DND-41 (cell line): ENCODE results near the gene PHF20.
"Not testable (repeated sequence)": the region's sequence is repeated elsewhere in the genome, so short reads cannot be mapped to it uniquely, and the experiment has no call there.

Experiments used
- ATAC-seq: fragments of 200-7000 bp; cut with Tn5 transposase; 3 replicates; pipeline ENCODE4 v1.9.1; 2021; ENCODE audit warnings: low read depth; ENCODE audit not compliant: insufficient read depth
- DNase-seq: peaks from one replicate; pipeline ENCODE4 v3.0.0-alpha.2; 2020
- H2AFZ ChIP-seq: 2 replicates; pipeline ENCODE4 v1.6.0; 2012; ENCODE audit warnings: low read depth, low read length
- H3K27ac ChIP-seq: 2 replicates; pipeline ENCODE4 v1.5.1; 2012; ENCODE audit warnings: low read length, inconsistent platforms
- H3K27me3 ChIP-seq: fragments of 200-600 bp; sonication (generic); 2 replicates; pipeline ENCODE4 v1.6.0; 2012; ENCODE audit warnings: low read length, mild to moderate bottlenecking, inconsistent platforms; ENCODE audit not compliant: insufficient read depth, poor library complexity
- H3K36me3 ChIP-seq: 2 replicates; pipeline ENCODE4 v1.5.1; 2012; ENCODE audit warnings: low read length, inconsistent platforms; ENCODE audit not compliant: insufficient read depth
- H3K4me1 ChIP-seq: 2 replicates; pipeline ENCODE4 v1.5.1; 2012; ENCODE audit warnings: mild to moderate bottlenecking, low read length; ENCODE audit not compliant: insufficient read depth
- H3K4me2 ChIP-seq: 2 replicates; pipeline ENCODE4 v1.6.0; 2012; ENCODE audit warnings: mild to moderate bottlenecking, moderate library complexity, low read length, inconsistent platforms; ENCODE audit not compliant: insufficient read depth
- H3K4me3 ChIP-seq, 2 experiments: fragments of 200-600 bp in 1 of 2; shearing (Covaris generic) in 1 of 2; 2 replicates each; pipeline ENCODE4 v1.5.1; 2012 to 2016; ENCODE audit warnings: inconsistent platforms in 2 of 2, low read length in 2 of 2, mild to moderate bottlenecking in 2 of 2, low read depth in 1 of 2, moderate library complexity in 1 of 2
- H3K79me2 ChIP-seq: 2 replicates; pipeline ENCODE4 v1.6.0; 2012; ENCODE audit warnings: low read length, inconsistent platforms; ENCODE audit not compliant: insufficient read depth
- H3K9ac ChIP-seq: 2 replicates; pipeline ENCODE4 v1.6.0; 2012; ENCODE audit warnings: low read depth, mild to moderate bottlenecking, inconsistent platforms, low read length, moderate library complexity
- H3K9me3 ChIP-seq: 2 replicates; pipeline ENCODE4 v1.5.1; 2012; ENCODE audit warnings: low read length, moderate library complexity, mild to moderate bottlenecking, inconsistent platforms; ENCODE audit not compliant: insufficient read depth, severe bottlenecking
- H4K20me1 ChIP-seq: 2 replicates; pipeline ENCODE4 v1.6.0; 2012; ENCODE audit warnings: low read length; ENCODE audit not compliant: insufficient read depth
- EZH2 ChIP-seq: IDR thresholded peaks from 3 replicates; pipeline ENCODE4 v1.6.1; 2012; ENCODE audit warnings: borderline replicate concordance, low read depth, mild to moderate bottlenecking, moderate library complexity, low read length, inconsistent platforms; ENCODE audit not compliant: severe bottlenecking
- TF ChIP-seq, protein P1 (sequence below): IDR thresholded peaks from 2 replicates; pipeline ENCODE4 v1.5.1; 2012; ENCODE audit warnings: borderline replicate concordance, low read length, moderate library complexity, mild to moderate bottlenecking; ENCODE audit not compliant: poor library complexity, severe bottlenecking; ENCODE audit errors: extremely low read depth

Gene PHF20

GRCh38 chr20:35842361-35842760, 70.5 kb downstream of the PHF20 start:
- H3K36me3 ChIP-seq = peaks cover 64% of the 10 kb centered on the region
- ATAC-seq (no peak), DNase-seq (no peak)
- no peaks in the 10 kb centered on the region for H3K4me1 ChIP-seq
- no peak for TF ChIP-seq EZH2
- TF ChIP-seq, protein P1, sequence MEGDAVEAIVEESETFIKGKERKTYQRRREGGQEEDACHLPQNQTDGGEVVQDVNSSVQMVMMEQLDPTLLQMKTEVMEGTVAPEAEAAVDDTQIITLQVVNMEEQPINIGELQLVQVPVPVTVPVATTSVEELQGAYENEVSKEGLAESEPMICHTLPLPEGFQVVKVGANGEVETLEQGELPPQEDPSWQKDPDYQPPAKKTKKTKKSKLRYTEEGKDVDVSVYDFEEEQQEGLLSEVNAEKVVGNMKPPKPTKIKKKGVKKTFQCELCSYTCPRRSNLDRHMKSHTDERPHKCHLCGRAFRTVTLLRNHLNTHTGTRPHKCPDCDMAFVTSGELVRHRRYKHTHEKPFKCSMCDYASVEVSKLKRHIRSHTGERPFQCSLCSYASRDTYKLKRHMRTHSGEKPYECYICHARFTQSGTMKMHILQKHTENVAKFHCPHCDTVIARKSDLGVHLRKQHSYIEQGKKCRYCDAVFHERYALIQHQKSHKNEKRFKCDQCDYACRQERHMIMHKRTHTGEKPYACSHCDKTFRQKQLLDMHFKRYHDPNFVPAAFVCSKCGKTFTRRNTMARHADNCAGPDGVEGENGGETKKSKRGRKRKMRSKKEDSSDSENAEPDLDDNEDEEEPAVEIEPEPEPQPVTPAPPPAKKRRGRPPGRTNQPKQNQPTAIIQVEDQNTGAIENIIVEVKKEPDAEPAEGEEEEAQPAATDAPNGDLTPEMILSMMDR = no peak
- H3K4me2 ChIP-seq = no peak overlapping the region
- no peak overlapping the region for H2AFZ ChIP-seq
- H3K79me2 ChIP-seq = peaks cover 39% of the 10 kb centered on the region
- no peaks in the 10 kb centered on the region; the same call in 1 of the 2 replicates for H4K20me1 ChIP-seq
- no peak overlapping the region for H3K27ac ChIP-seq
- no peak overlapping the region for H3K4me3 ChIP-seq
- H3K27me3 ChIP-seq = no peaks in the 10 kb centered on the region
- H3K9ac ChIP-seq = no peak overlapping the region
- peaks cover 14% of the 10 kb centered on the region for H3K9me3 ChIP-seq

GRCh38 chr20:35843894-35844293, 72.1 kb downstream of the PHF20 start:
- not testable (repeated sequence) for H3K4me3 ChIP-seq, H3K4me1 ChIP-seq, H4K20me1 ChIP-seq, H3K9ac ChIP-seq, H3K4me2 ChIP-seq, H3K27ac ChIP-seq, ATAC-seq, H2AFZ ChIP-seq, H3K27me3 ChIP-seq, DNase-seq
- peaks cover 79% of the 10 kb centered on the region for H3K36me3 ChIP-seq
- H3K79me2 ChIP-seq = peaks cover 29% of the 10 kb centered on the region
- peaks cover 14% of the 10 kb centered on the region for H3K9me3 ChIP-seq

GRCh38 chr20:35845561-35845960, 73.7 kb downstream of the PHF20 start:
- Histone ChIP-seq H3K4me3 (no peak overlapping the region), H2AFZ (no peak overlapping the region), H3K4me2 (no peak overlapping the region), H3K79me2 (peaks cover 22% of the 10 kb centered on the region), H4K20me1 (0 out of 2 replicates have a peak, but pooled peaks cover 2% of the 10 kb centered on the region), H3K36me3 (peaks cover 85% of the 10 kb centered on the region), H3K27ac (no peak overlapping the region), H3K4me1 (no peaks in the 10 kb centered on the region), H3K9me3 (peaks cover 14% of the 10 kb centered on the region), H3K9ac (no peak overlapping the region), H3K27me3 (no peaks in the 10 kb centered on the region)
- TF ChIP-seq, protein P1 = no peak
- TF ChIP-seq EZH2 = no peak
- DNase-seq = no peak
- no peak for ATAC-seq

GRCh38 chr20:35849706-35850105, 77.9 kb downstream of the PHF20 start:
- H3K9ac ChIP-seq = no peak overlapping the region
- ATAC-seq (no peak), DNase-seq (no peak)
- no peaks in the 10 kb centered on the region for H3K4me1 ChIP-seq
- H3K9me3 ChIP-seq = no peaks in the 10 kb centered on the region
- H3K27ac ChIP-seq = no peak overlapping the region
- H3K27me3 ChIP-seq = no peaks in the 10 kb centered on the region
- peaks cover 19% of the 10 kb centered on the region for H3K79me2 ChIP-seq
- no peak overlapping the region for H3K4me2 ChIP-seq
- TF ChIP-seq EZH2 = no peak
- TF ChIP-seq, protein P1 = no peak
- H2AFZ ChIP-seq = no peak overlapping the region
- peaks cover 81% of the 10 kb centered on the region for H3K36me3 ChIP-seq
- H3K4me3 ChIP-seq = no peak overlapping the region
- H4K20me1 ChIP-seq = 0 out of 2 replicates have a peak, but pooled peaks cover 2% of the 10 kb centered on the region

GRCh38 chr20:35851659-35852058, 79.8 kb downstream of the PHF20 start:
- not testable (repeated sequence) for H3K27ac ChIP-seq, H4K20me1 ChIP-seq, H3K9ac ChIP-seq, DNase-seq, H2AFZ ChIP-seq, H3K4me3 ChIP-seq, H3K9me3 ChIP-seq, H3K27me3 ChIP-seq, H3K4me1 ChIP-seq, H3K4me2 ChIP-seq, ATAC-seq
- peaks cover 23% of the 10 kb centered on the region for H3K79me2 ChIP-seq
- peaks cover 63% of the 10 kb centered on the region for H3K36me3 ChIP-seq
